Caco-2 (cell line): ENCODE measurements around the gene TTL. TPM values are rescaled to one million over a fixed set of nuclear protein-coding genes. Genes with fewer than 3 reads are reported as not detected.

Experiments
- BruUV-seq: library from RNA; stranded (reverse); fragments of 400-500 nt; replicated peaks from 2 replicates; lab custom pipeline; 2021; lab: Mats Ljungman, UMichigan
- CTCF ChIA-PET: fragments of 300-600 bp; sonication (Branson Sonifier 250); formaldehyde crosslinking; loops from one replicate; lab custom pipeline; 2022; ENCODE audit warnings: antibody characterized with exemption; lab: Charles Lee
- POLR2A ChIA-PET: fragments of 300-600 bp; sonication (Branson Sonifier 250); formaldehyde crosslinking; loops from one replicate; lab custom pipeline; 2022; ENCODE audit warnings: antibody characterized with exemption; lab: Charles Lee
- DNase-seq, 2 experiments: peaks; one replicate each; pipeline versions ENCODE4 v3.0.0 to v3.0.0-alpha.2; 2020 to 2022
- H3K27me3 ChIP-seq: replicated peaks from 2 replicates; pipeline ENCODE4 v1.6.0; 2011; ENCODE audit warnings: low read length; ENCODE audit not compliant: control insufficient read depth, insufficient read depth
- H3K36me3 ChIP-seq: 2 replicates; pipeline ENCODE4 v1.5.1; 2011; ENCODE audit warnings: low read length; ENCODE audit not compliant: control insufficient read depth, insufficient read depth
- H3K4me1 ChIP-seq: fragments of 250-450 bp; sonication (Bioruptor Pico); 2 replicates; pipeline ENCODE4 v1.5.1; 2020; ENCODE audit warnings: mild to moderate bottlenecking
- H3K4me3 ChIP-seq: 2 replicates; pipeline ENCODE4 v1.5.1; 2011; ENCODE audit warnings: low read depth, mild to moderate bottlenecking, control low read depth, low read length
- H3K9me3 ChIP-seq: fragments of 250-450 bp; sonication (Bioruptor Pico); 2 replicates; pipeline ENCODE4 v1.5.1; 2020; ENCODE audit warnings: mild to moderate bottlenecking, moderate library complexity
- H3K27ac Mint-ChIP-seq: one replicate; pipeline ENCODE4 v1.8.0; 2022; ENCODE audit warnings: mixed read lengths; ENCODE audit not compliant: unreplicated experiment
- H3K27me3 Mint-ChIP-seq: one replicate; pipeline ENCODE4 v1.8.0; 2022; ENCODE audit warnings: mixed read lengths; ENCODE audit not compliant: insufficient read depth, unreplicated experiment
- H3K36me3 Mint-ChIP-seq: one replicate; pipeline ENCODE4 v1.8.0; 2022; ENCODE audit warnings: mild to moderate bottlenecking, mixed read lengths; ENCODE audit not compliant: insufficient read depth, unreplicated experiment
- H3K4me1 Mint-ChIP-seq: one replicate; pipeline ENCODE4 v1.8.0; 2022; ENCODE audit warnings: low read depth, mixed read lengths; ENCODE audit not compliant: unreplicated experiment
- H3K4me3 Mint-ChIP-seq: one replicate; pipeline ENCODE4 v1.8.0; 2022; ENCODE audit warnings: mild to moderate bottlenecking, moderate library complexity, mixed read lengths; ENCODE audit not compliant: unreplicated experiment
- H3K9me3 Mint-ChIP-seq: one replicate; pipeline ENCODE4 v1.8.0; 2022; ENCODE audit warnings: mixed read lengths; ENCODE audit not compliant: unreplicated experiment
- CTCF ChIP-seq, 2 experiments: fragments of 200-600 bp in 1 of 2; IDR thresholded peaks; 1 replicate in 1 of 2; 2 replicates in 1 of 2; pipeline versions ENCODE4 v1.5.1 to v1.8.0; 2011 to 2022; ENCODE audit warnings: antibody characterized with exemption in 1 of 2, control low read depth in 1 of 2, inconsistent platforms in 1 of 2, low read depth in 1 of 2, low read length in 1 of 2, mild to moderate bottlenecking in 1 of 2, moderate library complexity in 1 of 2; ENCODE audit not compliant: insufficient read depth in 1 of 2, severe bottlenecking in 1 of 2, unreplicated experiment in 1 of 2
- intact Hi-C: fragments of 100-400 bp; cut with micrococcal nuclease; formaldehyde crosslinking; loops from one replicate; pipeline ENCODE4 v1.10.0; 2022; ENCODE audit not compliant: unreplicated experiment
- total RNA-seq: library from RNA; stranded (reverse); gene quantifications from 2 replicates; pipeline ENCODE4 v1.2.3, GENCODE V29; 2022

TTL gene
- total RNA-seq, 1 experiment from 2014 or later, result 46.9 TPM

GRCh38 chr2:112577756-112578155, 95.8 kb downstream of the TTL start:
- no peak for DNase-seq
- TF ChIP-seq CTCF (IDR thresholded peaks at IDR 0.05; ENCODE audit: insufficient read depth in 1 of 2, low read depth in 1 of 2, low read length in 1 of 2, severe bottlenecking in 1 of 2, unreplicated experiment in 1 of 2), result peak; percentile 21 to 50
- Histone ChIP-seq H3K4me3 (no peak overlapping the region), H3K27me3 (no peaks in the 10 kb centered on the region), H3K9me3 (no peaks in the 10 kb centered on the region), H3K36me3 (no peaks in the 10 kb centered on the region; the same call in 1 of the 2 replicates), H3K4me1 (no peaks in the 10 kb centered on the region; the same call in 1 of the 2 replicates)
- H3K4me3 Mint-ChIP-seq, result no peak overlapping the region
- H3K36me3 Mint-ChIP-seq, result peaks cover 46% of the 10 kb centered on the region
- H3K4me1 Mint-ChIP-seq, result no peaks in the 10 kb centered on the region
- H3K27me3 Mint-ChIP-seq, result no peaks in the 10 kb centered on the region
- no TSS peak for BruUV-seq
- intact Hi-C loops, result loop anchor here (1.0 to 5.0 kb wide), 2 partner anchors 35 to 455 kb away; partner anchors contain the start of gene POLR1B
- no peaks in the 10 kb centered on the region for H3K9me3 Mint-ChIP-seq
- CTCF ChIA-PET, result interaction anchor here (0.6 to 1.2 kb wide), 12 partner anchors 10 to 1154 kb away, joined by 3 to 11 read pairs (median 3); no protein-coding TSS in a partner anchor
- POLR2A ChIA-PET, result interaction anchor here (0.7 kb wide), 1 partner anchor 182 kb away, joined by 6 read pairs; no protein-coding TSS in a partner anchor
- H3K27ac Mint-ChIP-seq, result no peak overlapping the region

DNA sequence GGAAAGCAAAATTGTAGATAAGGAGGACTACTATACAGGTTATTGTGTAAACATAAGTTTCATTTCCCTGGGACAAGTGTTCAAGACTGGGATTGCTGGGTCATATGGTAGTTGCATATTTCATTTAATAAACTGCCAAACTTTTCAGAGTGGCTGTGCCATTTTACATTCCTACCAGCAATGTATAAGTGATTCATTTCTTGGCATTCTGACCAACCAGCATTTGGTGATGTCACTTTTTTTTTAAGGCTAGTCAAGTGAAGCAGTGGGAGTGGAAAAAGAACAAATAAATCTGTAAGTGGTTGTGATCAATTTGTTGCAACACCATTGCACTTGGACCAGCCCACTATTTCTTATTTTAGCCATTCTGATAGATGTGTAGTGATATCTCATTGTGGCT, 97.3 kb downstream of the TTL start:
- peaks cover 5% of the 10 kb centered on the region for H3K4me1 ChIP-seq
- BruUV-seq, result no TSS peak
- DNase-seq, result no peak
- no peak overlapping the region for H3K4me3 ChIP-seq
- no peak overlapping the region for H3K4me3 Mint-ChIP-seq
- ChIA-PET POLR2A (no interaction called here), CTCF (no interaction called here)
- intact Hi-C loops, result loop anchor here (5.0 kb wide), 1 partner anchor 457 kb away; no protein-coding TSS in a partner anchor
- H3K36me3 Mint-ChIP-seq, result peaks cover 40% of the 10 kb centered on the region
- no peaks in the 10 kb centered on the region for H3K36me3 ChIP-seq
- H3K9me3 Mint-ChIP-seq, result no peaks in the 10 kb centered on the region
- H3K27ac Mint-ChIP-seq, result no peak overlapping the region
- TF ChIP-seq CTCF (IDR thresholded peaks at IDR 0.05; ENCODE audit: insufficient read depth in 1 of 2, low read depth in 1 of 2, low read length in 1 of 2, severe bottlenecking in 1 of 2, unreplicated experiment in 1 of 2), result no peak
- H3K4me1 Mint-ChIP-seq, result no peaks in the 10 kb centered on the region
- H3K27me3 Mint-ChIP-seq, result no peaks in the 10 kb centered on the region
- H3K27me3 ChIP-seq, result no peaks in the 10 kb centered on the region
- no peaks in the 10 kb centered on the region for H3K9me3 ChIP-seq

GRCh38 chr2:112580084-112580483, 98.1 kb downstream of the TTL start:
- Histone ChIP-seq H3K9me3 (no peaks in the 10 kb centered on the region), H3K27me3 (no peaks in the 10 kb centered on the region), H3K4me3 (no peak overlapping the region), H3K36me3 (no peaks in the 10 kb centered on the region), H3K4me1 (peaks cover 7% of the 10 kb centered on the region)
- CTCF ChIA-PET, result no interaction called here
- Mint-ChIP-seq H3K9me3 (no peaks in the 10 kb centered on the region), H3K27ac (no peak overlapping the region), H3K36me3 (peaks cover 36% of the 10 kb centered on the region), H3K27me3 (no peaks in the 10 kb centered on the region), H3K4me1 (peaks cover 2% of the 10 kb centered on the region), H3K4me3 (no peak overlapping the region)
- intact Hi-C loops, result loop anchor here (10.0 kb wide), 1 partner anchor 685 kb away; the partner anchor contains the start of gene MERTK
- BruUV-seq, result no TSS peak
- TF ChIP-seq CTCF (IDR thresholded peaks at IDR 0.05; ENCODE audit: insufficient read depth in 1 of 2, low read depth in 1 of 2, low read length in 1 of 2, severe bottlenecking in 1 of 2, unreplicated experiment in 1 of 2), result no peak
- POLR2A ChIA-PET, result no interaction called here
- DNase-seq, result no peak
